Neural progenitor cell (in vitro differentiated cells): ENCODE measurements around the gene PXDN. TPM values are rescaled to one million over a fixed set of nuclear protein-coding genes. Genes with fewer than 3 reads are reported as not detected.

Experiments
- DNase-seq: peaks from one replicate; pipeline ENCODE4 v3.0.0-alpha.2; 2016; ENCODE audit warnings: low spot score
- H2AFZ ChIP-seq: fragments of 200-600 bp; sonication (generic); replicated peaks from 2 replicates; pipeline ENCODE4 v1.6.1; 2016; ENCODE audit warnings: antibody characterized with exemption
- H3F3A ChIP-seq: fragments of 200-600 bp; sonication (generic); 2 replicates; pipeline ENCODE4 v1.6.1; 2016; ENCODE audit warnings: antibody characterized with exemption, low read depth
- H3K27ac ChIP-seq: fragments of 200-600 bp; sonication (generic); 2 replicates; pipeline ENCODE4 v1.5.1; 2016; ENCODE audit warnings: mild to moderate bottlenecking
- H3K27me3 ChIP-seq: fragments of 200-600 bp; sonication (generic); 2 replicates; pipeline ENCODE4 v1.6.1; 2016; ENCODE audit warnings: mild to moderate bottlenecking, moderate library complexity
- H3K36me3 ChIP-seq: fragments of 200-600 bp; sonication (generic); 2 replicates; pipeline ENCODE4 v1.5.1; 2016
- H3K4me1 ChIP-seq: fragments of 200-600 bp; sonication (generic); 2 replicates; pipeline ENCODE4 v1.6.1; 2016; ENCODE audit warnings: mixed run types
- H3K4me2 ChIP-seq: fragments of 200-600 bp; sonication (generic); 2 replicates; pipeline ENCODE4 v1.6.1; 2016
- H3K4me3 ChIP-seq: fragments of 200-600 bp; sonication (generic); 2 replicates; pipeline ENCODE4 v1.5.1; 2016
- H3K79me2 ChIP-seq: fragments of 200-600 bp; sonication (generic); 2 replicates; pipeline ENCODE4 v1.6.1; 2016; ENCODE audit warnings: low read depth
- H3K9ac ChIP-seq: fragments of 200-600 bp; sonication (generic); 2 replicates; pipeline ENCODE4 v1.6.1; 2016
- H3K9me3 ChIP-seq: fragments of 200-600 bp; sonication (generic); 2 replicates; pipeline ENCODE4 v1.5.1; 2016; ENCODE audit warnings: low read depth
- H4K20me1 ChIP-seq: fragments of 200-600 bp; sonication (generic); 2 replicates; pipeline ENCODE4 v1.6.1; 2016; ENCODE audit warnings: low read depth
- H3K27ac Mint-ChIP-seq: 3 replicates; pipeline ENCODE4 v1.8.0; 2021; ENCODE audit warnings: mixed read lengths
- H3K27me3 Mint-ChIP-seq: 2 replicates; pipeline ENCODE4 v1.8.0; 2022; ENCODE audit warnings: low read depth, mild to moderate bottlenecking, inconsistent platforms, moderate library complexity, mixed read lengths; ENCODE audit not compliant: insufficient read depth
- H3K36me3 Mint-ChIP-seq: 3 replicates; pipeline ENCODE4 v1.8.0; 2021; ENCODE audit warnings: mixed read lengths
- H3K4me1 Mint-ChIP-seq: 3 replicates; pipeline ENCODE4 v1.8.0; 2021; ENCODE audit warnings: mixed read lengths
- H3K4me3 Mint-ChIP-seq: 3 replicates; pipeline ENCODE4 v1.8.0; 2021; ENCODE audit warnings: mild to moderate bottlenecking, moderate library complexity, mixed read lengths
- H3K9me3 Mint-ChIP-seq: 3 replicates; pipeline ENCODE4 v1.8.0; 2020; ENCODE audit warnings: mixed read lengths
- EZH2 ChIP-seq: fragments of 200-600 bp; sonication (generic); IDR thresholded peaks from 2 replicates; pipeline ENCODE4 v1.6.1; 2017; ENCODE audit warnings: antibody characterized with exemption, mild to moderate bottlenecking, moderate library complexity
- EZH2phosphoT487 ChIP-seq: fragments of 200-600 bp; sonication (generic); IDR thresholded peaks from 2 replicates; pipeline ENCODE4 v1.6.1; 2017; ENCODE audit warnings: antibody characterized with exemption
- total RNA-seq: library from RNA; depleted of rRNA; stranded (reverse); fragments of >200 nt; gene quantifications from 2 replicates; pipeline ENCODE4 v1.2.3, GENCODE V29; 2015; ENCODE audit warnings: low replicate concordance
- TF ChIP-seq, protein P1 (sequence below): fragments of 200-600 bp; sonication (generic); IDR thresholded peaks from 2 replicates; pipeline ENCODE4 v1.5.1; 2017; ENCODE audit warnings: antibody characterized with exemption, mild to moderate bottlenecking

PXDN gene
- total RNA-seq, 1 donor from 2014 or later = 118 TPM

DNA sequence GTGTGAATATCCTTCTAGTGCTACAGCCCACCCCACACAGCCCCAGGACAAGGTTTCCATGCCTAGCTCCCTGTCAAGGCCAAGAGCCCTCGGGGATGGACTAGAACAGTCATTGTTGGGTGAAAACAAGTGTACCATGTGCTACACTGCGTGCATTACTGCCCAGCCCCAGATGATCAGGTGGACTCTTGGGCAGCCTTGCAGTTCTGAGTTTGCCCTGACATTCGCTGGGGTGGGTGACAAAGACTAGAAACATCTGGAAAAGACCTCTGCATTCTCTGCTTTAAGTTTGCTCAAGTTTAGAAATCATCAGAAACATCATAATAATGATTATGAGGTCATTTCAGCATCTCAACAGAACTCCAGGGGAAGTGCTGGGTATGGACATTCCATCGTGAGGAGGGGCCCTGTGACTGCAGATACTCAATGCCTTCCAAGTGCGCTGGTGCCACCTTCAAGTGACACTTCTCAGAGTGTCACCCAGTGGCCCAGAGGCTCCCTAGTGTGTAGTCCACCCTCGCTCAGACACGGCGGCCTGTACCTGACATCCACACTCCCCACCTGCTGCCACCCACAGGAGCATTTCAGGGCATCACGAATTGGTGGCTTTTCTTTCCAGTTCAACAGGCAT is 5.3 kb upstream of the PXDN start:
- Mint-ChIP-seq H3K27ac (no peak overlapping the region), H3K4me3 (no peak overlapping the region), H3K9me3 (peaks cover 34% of the 10 kb centered on the region), H3K36me3 (peaks cover 14% of the 10 kb centered on the region), H3K4me1 (peaks cover 7% of the 10 kb centered on the region), H3K27me3 (peaks cover 17% of the 10 kb centered on the region)
- no peak for DNase-seq
- no peaks in the 10 kb centered on the region for H3K4me1 ChIP-seq
- no peaks in the 10 kb centered on the region for H3K36me3 ChIP-seq
- H2AFZ ChIP-seq = no peak overlapping the region
- H3K9ac ChIP-seq = no peak overlapping the region
- H3K4me3 ChIP-seq = no peak overlapping the region
- H3K27ac ChIP-seq = no peak overlapping the region
- peaks cover 14% of the 10 kb centered on the region for H3F3A ChIP-seq
- no peak overlapping the region for H3K4me2 ChIP-seq
- H3K27me3 ChIP-seq = peaks cover 45% of the 10 kb centered on the region
- H3K79me2 ChIP-seq = no peaks in the 10 kb centered on the region
- no peaks in the 10 kb centered on the region for H3K9me3 ChIP-seq
- TF ChIP-seq, protein P1, sequence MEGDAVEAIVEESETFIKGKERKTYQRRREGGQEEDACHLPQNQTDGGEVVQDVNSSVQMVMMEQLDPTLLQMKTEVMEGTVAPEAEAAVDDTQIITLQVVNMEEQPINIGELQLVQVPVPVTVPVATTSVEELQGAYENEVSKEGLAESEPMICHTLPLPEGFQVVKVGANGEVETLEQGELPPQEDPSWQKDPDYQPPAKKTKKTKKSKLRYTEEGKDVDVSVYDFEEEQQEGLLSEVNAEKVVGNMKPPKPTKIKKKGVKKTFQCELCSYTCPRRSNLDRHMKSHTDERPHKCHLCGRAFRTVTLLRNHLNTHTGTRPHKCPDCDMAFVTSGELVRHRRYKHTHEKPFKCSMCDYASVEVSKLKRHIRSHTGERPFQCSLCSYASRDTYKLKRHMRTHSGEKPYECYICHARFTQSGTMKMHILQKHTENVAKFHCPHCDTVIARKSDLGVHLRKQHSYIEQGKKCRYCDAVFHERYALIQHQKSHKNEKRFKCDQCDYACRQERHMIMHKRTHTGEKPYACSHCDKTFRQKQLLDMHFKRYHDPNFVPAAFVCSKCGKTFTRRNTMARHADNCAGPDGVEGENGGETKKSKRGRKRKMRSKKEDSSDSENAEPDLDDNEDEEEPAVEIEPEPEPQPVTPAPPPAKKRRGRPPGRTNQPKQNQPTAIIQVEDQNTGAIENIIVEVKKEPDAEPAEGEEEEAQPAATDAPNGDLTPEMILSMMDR = no peak
- TF ChIP-seq EZH2 (no peak), EZH2phosphoT487 (no peak)
- H4K20me1 ChIP-seq = peaks cover 3% of the 10 kb centered on the region

DNA sequence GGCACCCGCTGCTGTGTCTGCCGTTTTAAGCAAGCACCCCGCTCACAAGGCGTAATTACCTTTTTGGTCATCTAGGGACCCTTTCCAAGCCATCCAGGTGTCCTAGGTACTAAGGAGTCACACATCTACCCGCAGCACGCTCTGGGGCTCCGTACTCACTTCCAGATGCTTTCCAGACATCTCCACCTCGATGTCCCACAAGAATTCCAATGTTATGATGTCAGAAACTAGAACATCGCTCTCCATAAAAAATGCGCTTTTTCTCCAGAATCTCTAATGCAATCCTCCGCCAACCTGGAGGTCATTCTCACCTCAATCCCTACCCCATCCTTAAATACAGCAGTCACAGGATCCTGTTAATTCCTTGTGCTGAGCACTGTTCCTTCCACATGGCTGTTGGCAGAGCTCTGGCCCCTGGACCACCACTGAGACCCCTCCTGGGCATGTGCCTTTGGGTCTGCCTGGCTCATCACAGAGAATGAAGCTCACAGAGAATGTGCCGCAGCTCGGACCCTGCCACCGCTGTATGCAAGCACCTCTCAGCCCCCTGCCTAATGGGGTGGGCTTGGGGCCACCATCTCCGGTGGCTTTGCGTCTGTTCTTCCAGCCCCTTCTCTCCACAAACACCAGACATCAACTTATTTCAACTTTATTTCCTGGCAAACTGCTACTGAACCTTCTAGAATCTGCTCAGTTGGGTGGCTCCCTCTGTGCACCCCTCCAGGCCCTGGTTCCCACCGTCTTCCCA is 4.6 kb upstream of the PXDN start:
- Histone ChIP-seq H4K20me1 (peaks cover 3% of the 10 kb centered on the region), H3K9ac (no peak overlapping the region), H3K4me2 (no peak overlapping the region), H3K27me3 (peaks cover 47% of the 10 kb centered on the region), H3K36me3 (no peaks in the 10 kb centered on the region), H3K27ac (no peak overlapping the region), H3K79me2 (no peaks in the 10 kb centered on the region), H2AFZ (no peak overlapping the region), H3K4me1 (no peaks in the 10 kb centered on the region), H3K4me3 (no peak overlapping the region), H3K9me3 (no peaks in the 10 kb centered on the region), H3F3A (peaks cover 14% of the 10 kb centered on the region)
- Mint-ChIP-seq H3K27me3 (peaks cover 17% of the 10 kb centered on the region), H3K4me1 (peaks cover 7% of the 10 kb centered on the region), H3K9me3 (peaks cover 28% of the 10 kb centered on the region), H3K36me3 (peaks cover 14% of the 10 kb centered on the region), H3K27ac (peak overlapping the region; percentile 10), H3K4me3 (no peak overlapping the region)
- no peak for DNase-seq
- TF ChIP-seq, protein P1 = no peak
- TF ChIP-seq EZH2 = no peak
- TF ChIP-seq EZH2phosphoT487 = no peak

DNA sequence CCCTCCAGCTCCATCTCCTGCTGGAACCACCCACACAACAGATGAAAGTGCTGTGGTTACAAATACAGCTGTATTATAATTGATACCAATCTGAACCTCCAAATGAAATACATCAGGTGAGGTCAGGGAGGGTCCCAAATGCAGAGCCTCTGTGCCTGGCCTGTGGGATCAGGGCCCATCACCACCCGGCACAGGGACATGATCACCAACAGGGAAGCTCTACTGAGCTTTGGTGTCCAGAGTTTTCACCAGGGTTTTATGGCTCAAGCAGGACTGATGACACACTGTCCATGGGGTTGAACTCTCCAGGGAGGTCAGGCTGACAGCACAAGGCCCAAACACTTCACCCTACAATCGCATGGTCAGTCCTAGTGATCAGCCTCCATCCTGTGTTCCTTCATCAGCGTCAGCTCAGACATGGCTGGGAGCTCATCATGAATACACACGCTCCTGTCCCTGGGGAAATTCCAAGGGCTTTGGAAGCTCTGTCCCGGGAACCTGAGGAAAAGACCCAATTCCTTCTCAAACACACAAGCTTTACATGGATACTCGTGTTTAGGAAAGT is 3.9 kb upstream of the PXDN start:
- H3K27me3 Mint-ChIP-seq = peaks cover 18% of the 10 kb centered on the region

More for the DNA sequence above, 3.9 kb upstream of the PXDN start:
- peaks cover 14% of the 10 kb centered on the region for H3F3A ChIP-seq
- peaks cover 27% of the 10 kb centered on the region for H3K9me3 Mint-ChIP-seq
- no peaks in the 10 kb centered on the region for H3K36me3 ChIP-seq
- TF ChIP-seq, protein P1 = no peak
- TF ChIP-seq EZH2phosphoT487 = no peak
- TF ChIP-seq EZH2 = no peak
- no peaks in the 10 kb centered on the region for H3K4me1 ChIP-seq
- H3K9me3 ChIP-seq = no peaks in the 10 kb centered on the region
- no peak overlapping the region for H3K4me2 ChIP-seq
- DNase-seq = no peak
- H3K27ac Mint-ChIP-seq = no peak overlapping the region
- no peak overlapping the region for H3K9ac ChIP-seq
- peaks cover 3% of the 10 kb centered on the region for H4K20me1 ChIP-seq
- H3K27me3 ChIP-seq = peaks cover 47% of the 10 kb centered on the region
- peaks cover 7% of the 10 kb centered on the region for H3K4me1 Mint-ChIP-seq
- no peak overlapping the region for H2AFZ ChIP-seq
- H3K36me3 Mint-ChIP-seq = peaks cover 14% of the 10 kb centered on the region
- no peak overlapping the region for H3K4me3 ChIP-seq
- peak overlapping the region; percentile 18 for H3K4me3 Mint-ChIP-seq
- H3K27ac ChIP-seq = no peak overlapping the region
- no peaks in the 10 kb centered on the region for H3K79me2 ChIP-seq
